ENCODE data around the gene GABRR2.

The GABRR2 gene

GRCh38 chr6:89251170-89251569 lies 63.9 kb downstream of the GABRR2 start:
- no peak overlapping the region for H2AFZ ChIP-seq (ENCODE audit: low read length)
- TF ChIP-seq EZH2phosphoT487 (IDR thresholded peaks at IDR 0.05; ENCODE audit: borderline replicate concordance) (no peak), CTCF (conservative IDR thresholded peaks at IDR 0.05; ENCODE audit: low read length) (no peak)
- no peak overlapping the region for H3K4me3 ChIP-seq (ENCODE audit: low read length, poor library complexity, severe bottlenecking)
- H3K9me2 ChIP-seq (replicated peaks; ENCODE audit: low read depth, low read length): no peaks in the 10 kb centered on the region
- H3F3A ChIP-seq (ENCODE audit: low read depth): no peaks in the 10 kb centered on the region
- H3K9ac ChIP-seq (ENCODE audit: low read depth, low read length, poor library complexity, severe bottlenecking): no peak overlapping the region
- H4K20me1 ChIP-seq (ENCODE audit: insufficient read depth, low read length, poor library complexity, severe bottlenecking): no peaks in the 10 kb centered on the region
- no peaks in the 10 kb centered on the region for H3K27me3 ChIP-seq (ENCODE audit: insufficient read depth, low read length, poor library complexity, severe bottlenecking)
- H3K79me2 ChIP-seq (ENCODE audit: insufficient read depth, low read length): no peaks in the 10 kb centered on the region
- H3K36me3 ChIP-seq (ENCODE audit: insufficient read depth, low read length): no peaks in the 10 kb centered on the region
- no peak overlapping the region for H3K4me2 ChIP-seq (ENCODE audit: low read depth, low read length, poor library complexity, severe bottlenecking)
- H3K4me1 ChIP-seq (ENCODE audit: insufficient read depth, low read length, poor library complexity, severe bottlenecking): no peaks in the 10 kb centered on the region
- no peaks in the 10 kb centered on the region for H3K9me3 ChIP-seq (ENCODE audit: insufficient read depth, low read depth, low read length)

GRCh38 chr6:89250239-89250638 lies 64.9 kb downstream of the GABRR2 start:
- H3K79me2 ChIP-seq (ENCODE audit: insufficient read depth, low read length): no peaks in the 10 kb centered on the region
- no peaks in the 10 kb centered on the region for H3K4me1 ChIP-seq (ENCODE audit: insufficient read depth, low read length, poor library complexity, severe bottlenecking)
- H2AFZ ChIP-seq (ENCODE audit: low read length): no peak overlapping the region
- H3K4me3 ChIP-seq (ENCODE audit: low read length, poor library complexity, severe bottlenecking): no peak overlapping the region
- H3K9me2 ChIP-seq (replicated peaks; ENCODE audit: low read depth, low read length): no peaks in the 10 kb centered on the region
- H3K36me3 ChIP-seq (ENCODE audit: insufficient read depth, low read length): no peaks in the 10 kb centered on the region
- H3K9ac ChIP-seq (ENCODE audit: low read depth, low read length, poor library complexity, severe bottlenecking): no peak overlapping the region
- no peaks in the 10 kb centered on the region for H3K9me3 ChIP-seq (ENCODE audit: insufficient read depth, low read depth, low read length)
- no peak overlapping the region for H3K4me2 ChIP-seq (ENCODE audit: low read depth, low read length, poor library complexity, severe bottlenecking)
- H4K20me1 ChIP-seq (ENCODE audit: insufficient read depth, low read length, poor library complexity, severe bottlenecking): no peaks in the 10 kb centered on the region
- no peaks in the 10 kb centered on the region for H3K27me3 ChIP-seq (ENCODE audit: insufficient read depth, low read length, poor library complexity, severe bottlenecking)
- no peaks in the 10 kb centered on the region for H3F3A ChIP-seq (ENCODE audit: low read depth)
- TF ChIP-seq EZH2phosphoT487 (IDR thresholded peaks at IDR 0.05; ENCODE audit: borderline replicate concordance): no peak
- no peak for TF ChIP-seq CTCF (conservative IDR thresholded peaks at IDR 0.05; ENCODE audit: low read length)

GRCh38 chr6:89244241-89244985 lies 70.7 kb downstream of the GABRR2 start:
- peak overlapping the region; percentile 57 for H3K4me2 ChIP-seq (ENCODE audit: low read depth, low read length, poor library complexity, severe bottlenecking)
- H3K9me3 ChIP-seq (ENCODE audit: insufficient read depth, low read depth, low read length): no peaks in the 10 kb centered on the region
- no peaks in the 10 kb centered on the region for H3K9me2 ChIP-seq (replicated peaks; ENCODE audit: low read depth, low read length)
- TF ChIP-seq CTCF (conservative IDR thresholded peaks at IDR 0.05; ENCODE audit: low read length): no peak
- TF ChIP-seq EZH2phosphoT487 (IDR thresholded peaks at IDR 0.05; ENCODE audit: borderline replicate concordance): no peak
- H3K4me3 ChIP-seq (ENCODE audit: low read length, poor library complexity, severe bottlenecking): peak overlapping the region; percentile 43
- peaks cover 48% of the 10 kb centered on the region for H3K4me1 ChIP-seq (ENCODE audit: insufficient read depth, low read length, poor library complexity, severe bottlenecking)
- no peaks in the 10 kb centered on the region for H3F3A ChIP-seq (ENCODE audit: low read depth)
- H3K36me3 ChIP-seq (ENCODE audit: insufficient read depth, low read length): no peaks in the 10 kb centered on the region
- no peak overlapping the region for H3K9ac ChIP-seq (ENCODE audit: low read depth, low read length, poor library complexity, severe bottlenecking)
- no peaks in the 10 kb centered on the region for H3K79me2 ChIP-seq (ENCODE audit: insufficient read depth, low read length)
- H3K27me3 ChIP-seq (ENCODE audit: insufficient read depth, low read length, poor library complexity, severe bottlenecking): no peaks in the 10 kb centered on the region
- H2AFZ ChIP-seq (ENCODE audit: low read length): no peak overlapping the region
- no peaks in the 10 kb centered on the region for H4K20me1 ChIP-seq (ENCODE audit: insufficient read depth, low read length, poor library complexity, severe bottlenecking)

All from Loucy (cell line).